GM19324 (cell line): ENCODE measurements around the gene TAS2R38.
"Not testable (repeated sequence)": the region's sequence is repeated elsewhere in the genome, so short reads cannot be mapped to it uniquely, and the experiment has no call there.

Source experiments
- ATAC-seq: cut with Tn5 transposase; IDR thresholded peaks from one replicate; pipeline ENCODE4 v1.9.1; 2021; ENCODE audit warnings: mild to moderate bottlenecking, moderate library complexity; ENCODE audit not compliant: unreplicated experiment, low FRiP score

Gene TAS2R38

DNA sequence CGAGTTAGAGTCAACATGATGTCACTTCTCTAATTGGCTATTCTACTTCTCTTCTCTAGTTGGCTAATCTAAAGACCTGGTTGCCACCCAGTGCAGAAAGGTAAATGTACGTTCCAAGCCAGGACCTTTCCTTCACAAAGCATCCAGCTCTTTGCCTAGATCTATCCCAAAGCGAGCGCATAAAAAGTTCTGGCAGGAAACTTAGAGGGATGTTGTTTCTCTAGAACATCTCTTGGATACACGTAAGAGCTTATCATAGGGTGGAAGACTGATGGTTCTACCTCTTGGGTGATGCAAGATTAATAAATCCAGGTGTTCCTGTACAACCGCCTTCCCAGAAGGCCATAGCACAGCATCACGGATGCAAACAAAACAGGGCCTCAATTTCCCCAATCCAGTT lies at the start of gene TAS2R38:
TAS2R38 (minus strand) TSS at position 101 of the 400 bp plus-strand sequence; CDS start at position 17, 84 bp downstream.
- ATAC-seq = no peak

DNA sequence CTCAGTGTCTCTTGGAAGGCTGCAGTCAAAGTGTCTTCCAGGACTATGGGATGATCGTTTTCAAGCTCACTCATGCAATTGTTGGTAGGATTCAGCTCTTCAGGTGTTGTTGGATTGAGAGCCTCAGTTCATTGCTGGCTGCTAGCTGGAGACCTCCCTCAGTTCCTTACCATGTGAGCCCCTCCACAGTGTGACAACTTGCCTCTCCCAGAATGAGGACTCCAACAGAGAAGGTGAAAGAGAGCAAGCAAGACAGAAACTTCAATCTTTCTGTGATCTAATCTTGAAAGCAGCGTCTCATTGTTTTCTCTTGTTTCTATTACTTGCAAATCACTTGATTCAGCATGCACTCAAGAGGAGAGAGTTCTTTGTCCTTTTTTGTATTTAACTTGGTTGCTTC lies 44.6 kb upstream of the TAS2R38 start:
- no peak for ATAC-seq

DNA sequence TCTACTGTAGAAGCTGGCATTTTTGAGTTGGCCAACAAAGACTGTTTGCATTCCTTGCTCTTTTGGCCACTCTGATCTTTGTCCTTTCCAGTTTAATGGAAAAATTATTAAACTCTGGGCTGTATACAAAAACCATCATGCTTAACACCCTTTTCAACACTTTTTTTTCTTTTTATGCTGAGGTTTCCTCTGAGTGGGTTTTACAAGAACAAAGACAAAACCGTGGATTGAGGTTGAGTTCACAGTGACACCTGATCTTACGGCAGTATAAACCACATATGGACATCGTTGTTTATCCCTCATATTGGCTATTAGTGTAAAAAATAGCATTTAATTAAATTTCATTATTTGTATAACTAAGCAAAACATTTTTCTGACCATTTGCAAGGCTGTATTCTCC lies 43.9 kb upstream of the TAS2R38 start:
- ATAC-seq = no peak

DNA sequence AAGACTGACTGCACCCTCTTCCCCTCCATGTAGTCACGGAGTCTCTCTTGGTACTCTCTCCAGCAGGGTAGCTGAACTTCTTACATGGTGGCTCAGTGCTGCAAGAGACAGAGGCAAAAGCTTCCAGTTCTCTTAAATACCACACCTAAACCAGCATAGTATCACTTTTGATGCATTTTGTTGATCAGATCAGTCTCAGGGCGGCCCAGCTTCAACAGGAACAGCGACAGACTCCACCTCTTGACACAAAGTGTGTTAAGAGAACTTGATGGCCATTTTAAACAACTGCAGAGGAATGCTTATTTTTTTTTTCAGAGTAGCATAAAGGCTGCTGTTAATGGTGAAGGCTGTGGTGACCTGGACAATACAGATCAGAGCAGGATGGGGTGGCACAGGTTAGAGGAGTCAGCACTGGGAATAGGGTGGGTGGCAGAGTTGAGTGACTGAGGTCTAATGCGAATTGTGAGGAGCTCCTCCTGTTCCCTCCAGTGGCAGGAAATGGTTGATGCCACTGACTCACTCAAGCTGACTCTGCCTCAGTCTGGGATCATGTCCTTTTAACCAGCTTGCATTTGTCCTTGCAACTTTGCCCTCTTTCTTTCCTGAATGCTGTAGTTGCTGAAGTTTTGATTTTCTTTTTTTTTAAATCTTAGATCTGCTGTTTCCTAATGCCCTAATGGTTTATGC lies 39.4 kb upstream of the TAS2R38 start:
- ATAC-seq = no peak

DNA sequence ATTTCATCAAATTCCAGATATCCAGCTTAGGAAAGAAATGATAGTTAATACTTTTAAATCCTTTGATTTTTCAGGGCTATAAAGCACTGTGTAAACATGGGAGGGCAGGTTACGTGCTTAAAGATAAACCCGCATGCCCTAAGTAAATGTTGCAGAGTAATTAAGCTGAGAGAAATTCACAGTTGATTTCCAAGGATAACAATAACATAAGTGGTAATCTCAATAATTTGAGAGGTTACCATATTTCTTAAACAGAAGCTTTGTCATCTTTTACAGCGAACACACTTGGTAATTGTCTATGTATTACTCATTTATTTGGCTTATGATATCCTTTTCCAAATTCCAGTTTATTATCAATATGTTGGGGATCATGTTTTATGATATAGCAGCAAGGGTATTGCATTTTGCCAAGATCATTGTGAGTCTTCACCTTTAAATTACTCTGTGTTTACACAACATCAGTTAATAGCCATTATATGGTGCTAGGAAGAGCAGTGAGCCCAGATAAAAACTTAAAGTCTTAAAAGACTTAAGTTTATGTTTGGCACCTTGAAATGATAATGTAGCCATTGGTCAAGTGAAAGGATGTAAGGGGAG lies 37.5 kb upstream of the TAS2R38 start:
- ATAC-seq = no peak

DNA sequence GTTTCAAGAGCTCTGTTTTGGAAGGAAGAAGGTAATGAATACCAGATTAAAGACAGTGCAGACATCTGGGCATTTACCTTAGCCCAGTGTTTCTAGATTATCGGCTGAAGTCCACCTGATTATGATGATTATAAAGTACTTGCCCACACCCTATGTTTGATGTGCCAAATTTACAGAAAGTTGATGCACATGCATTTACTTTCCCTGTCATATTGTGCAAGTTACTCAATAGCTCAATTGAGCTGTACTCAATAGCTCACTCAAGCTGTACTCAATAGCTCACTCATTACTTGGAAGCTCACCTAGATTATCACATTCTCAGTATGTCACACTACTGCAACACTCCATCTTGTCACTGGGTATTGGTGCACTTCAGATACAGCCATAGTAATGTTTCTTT lies 35.6 kb upstream of the TAS2R38 start:
- no peak for ATAC-seq

DNA sequence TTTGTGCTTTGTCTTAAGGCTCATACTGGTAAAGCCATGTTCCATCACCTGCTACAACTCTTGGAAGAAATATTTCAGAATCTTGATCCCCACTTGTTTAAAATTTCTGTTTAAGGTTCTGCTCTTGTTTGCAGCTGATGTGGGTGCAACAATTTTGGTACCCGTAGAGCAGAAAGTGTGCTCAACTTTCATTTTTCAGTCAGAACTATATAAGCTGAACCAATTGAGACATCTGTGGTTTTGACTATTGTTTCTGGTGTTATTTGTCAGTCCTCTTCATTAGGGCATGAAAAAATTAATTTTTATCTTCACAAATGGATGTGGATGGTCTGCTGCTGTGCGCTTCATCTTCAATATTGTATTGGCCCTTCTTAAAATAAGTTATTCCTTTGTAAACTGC lies 33.0 kb upstream of the TAS2R38 start:
- ATAC-seq = no peak

DNA sequence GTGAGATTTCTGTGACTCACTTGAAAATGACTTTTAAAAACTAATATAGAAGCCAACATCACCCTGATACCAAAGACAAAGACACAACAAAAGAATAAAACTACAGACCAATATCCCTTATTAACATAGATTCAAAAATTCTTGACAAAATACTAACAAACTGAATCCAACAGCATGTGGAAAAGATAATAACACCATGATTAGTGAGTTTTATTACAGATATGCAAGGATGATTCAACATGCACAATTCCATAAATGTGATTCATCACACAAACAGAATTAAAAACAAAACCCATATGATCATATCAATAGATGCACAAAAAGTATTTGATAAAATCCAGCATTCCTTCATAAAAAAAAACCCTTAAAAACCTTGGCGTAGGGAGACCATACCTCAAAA lies 28.6 kb upstream of the TAS2R38 start:
- ATAC-seq = no peak

DNA sequence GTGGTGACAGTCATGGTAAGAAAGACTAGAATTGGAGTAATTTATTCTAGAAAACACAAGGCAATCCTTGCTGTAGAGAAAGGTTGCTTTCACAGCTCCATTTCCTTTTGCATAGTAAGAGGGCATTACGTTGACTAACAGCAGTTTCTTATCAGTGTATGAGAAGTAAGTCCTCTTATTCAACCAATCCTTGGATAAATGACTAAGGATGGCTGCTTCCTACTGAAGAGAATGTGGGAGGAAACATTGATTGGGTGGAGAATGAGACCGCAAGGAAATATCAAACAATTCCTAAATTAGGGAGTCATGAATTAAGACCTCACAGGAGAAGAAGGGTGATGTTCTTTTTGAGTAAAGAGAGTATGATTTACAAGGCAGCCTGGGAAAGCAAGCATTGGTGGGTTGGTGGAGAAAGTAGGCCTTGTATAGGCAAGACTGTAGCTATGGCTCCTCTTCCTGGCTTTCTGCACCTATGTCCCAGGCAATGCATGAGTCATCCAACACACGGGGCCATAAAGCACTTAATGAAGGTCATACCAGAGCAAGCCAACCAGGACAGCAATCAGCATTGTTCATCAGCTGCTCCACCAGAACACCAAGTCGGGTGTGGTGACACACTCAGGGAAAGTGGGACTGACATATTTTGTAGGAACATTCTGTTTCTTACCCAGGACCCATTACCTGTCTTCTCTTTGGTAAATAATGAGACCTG lies 27.7 kb upstream of the TAS2R38 start:
- ATAC-seq = no peak

DNA sequence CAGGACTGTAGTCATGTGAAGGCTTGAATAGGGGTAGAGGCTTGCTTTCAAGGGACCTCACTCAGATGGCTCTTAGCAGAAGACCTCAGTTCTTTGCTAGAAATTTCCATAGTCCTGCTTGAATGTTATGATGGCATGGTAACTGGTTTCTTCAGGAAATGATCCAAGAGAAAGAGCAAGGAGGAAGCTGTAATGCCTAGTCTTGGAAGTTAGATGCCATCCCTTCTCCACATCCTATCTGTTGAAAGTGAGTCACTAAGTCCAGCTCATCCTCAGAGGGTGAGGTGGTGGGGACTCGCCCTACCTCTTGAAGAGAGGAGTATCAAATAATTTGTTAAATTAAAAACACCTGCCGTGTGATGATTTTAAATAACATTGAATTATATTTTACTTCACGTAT lies 26.7 kb upstream of the TAS2R38 start:
- ATAC-seq = no peak

DNA sequence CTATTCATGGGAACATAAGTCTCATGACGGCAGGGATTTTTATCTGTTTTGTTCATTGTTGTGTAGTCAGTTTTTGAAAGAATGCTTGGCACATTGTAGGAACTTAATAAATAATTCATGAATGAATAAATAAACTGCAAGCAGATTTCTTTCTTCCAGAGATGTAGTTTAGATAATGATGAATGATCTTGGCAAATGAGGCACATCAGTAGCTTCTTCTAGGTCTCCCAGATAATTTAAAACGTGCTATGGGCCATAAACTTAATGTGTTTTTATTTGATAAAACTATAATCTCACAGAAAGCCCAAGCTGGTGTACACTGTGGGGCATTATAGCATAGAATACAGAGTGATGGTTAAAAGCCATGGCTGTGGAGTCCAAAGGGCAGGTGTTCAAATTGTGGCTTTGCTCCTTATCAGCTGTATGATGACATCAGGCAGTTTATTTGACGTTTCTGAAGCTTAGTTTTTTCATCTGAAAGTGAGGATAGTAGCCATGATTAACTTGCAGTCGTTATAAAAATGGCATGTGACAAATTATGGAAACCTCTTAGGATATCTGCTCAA lies 25.6 kb upstream of the TAS2R38 start:
- ATAC-seq = no peak

DNA sequence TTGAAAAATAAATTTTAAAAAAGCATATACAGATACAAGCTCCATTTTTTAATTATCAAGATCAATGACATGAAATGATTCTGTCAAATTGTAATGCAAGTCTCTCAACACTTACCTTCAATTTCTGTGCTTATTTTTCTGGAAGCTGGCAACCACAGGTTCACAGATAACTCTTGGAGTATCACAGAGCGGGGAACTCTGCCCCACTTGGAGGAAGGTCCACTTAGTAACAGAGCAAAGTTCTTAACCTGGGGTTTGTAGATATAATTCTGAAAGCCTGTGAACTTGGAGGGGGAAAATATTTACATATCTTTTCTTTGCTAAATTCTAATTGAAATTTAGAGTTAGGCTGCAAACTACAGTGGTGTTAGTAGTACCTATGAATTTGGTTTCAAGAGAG lies 19.8 kb upstream of the TAS2R38 start:
- ATAC-seq = no peak

DNA sequence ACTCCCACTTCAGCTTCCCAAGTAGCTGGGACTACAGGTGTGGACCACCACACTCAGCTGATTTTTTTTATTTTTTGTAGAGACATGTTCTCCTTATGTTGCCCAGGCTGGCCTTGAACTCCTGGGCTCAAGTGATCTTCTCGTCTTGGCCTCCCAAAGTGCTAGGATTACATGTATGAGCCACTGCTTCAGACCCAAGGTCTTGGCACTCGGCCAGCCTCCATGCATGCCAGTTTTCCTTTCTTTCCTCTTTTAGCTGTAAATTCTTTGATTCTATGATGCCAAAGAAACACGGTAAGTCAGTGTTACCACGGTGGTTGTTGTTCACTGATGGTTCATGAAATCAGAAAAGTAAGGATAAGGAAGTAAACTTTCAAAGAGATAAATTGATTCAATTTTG lies 19.1 kb upstream of the TAS2R38 start:
- no peak for ATAC-seq

DNA sequence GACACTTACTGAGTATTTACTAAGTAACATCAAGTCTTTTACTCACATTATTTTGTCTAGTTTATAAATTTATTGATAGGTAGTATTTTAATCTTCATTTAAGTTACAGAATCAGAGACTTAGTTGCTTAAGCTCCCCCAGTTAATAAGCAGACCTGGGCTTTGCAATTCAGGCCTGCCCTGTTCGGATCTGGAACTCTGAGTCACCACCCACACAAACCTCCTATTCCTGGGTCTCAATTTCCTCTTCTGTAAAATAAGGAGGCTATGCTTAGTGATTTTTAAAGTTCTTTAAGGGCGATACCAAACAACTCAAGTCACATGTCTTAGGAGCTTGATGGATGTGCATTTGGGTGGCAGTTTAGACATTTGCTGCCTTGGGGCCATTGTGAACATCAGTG lies 18.6 kb upstream of the TAS2R38 start:
- no peak for ATAC-seq

DNA sequence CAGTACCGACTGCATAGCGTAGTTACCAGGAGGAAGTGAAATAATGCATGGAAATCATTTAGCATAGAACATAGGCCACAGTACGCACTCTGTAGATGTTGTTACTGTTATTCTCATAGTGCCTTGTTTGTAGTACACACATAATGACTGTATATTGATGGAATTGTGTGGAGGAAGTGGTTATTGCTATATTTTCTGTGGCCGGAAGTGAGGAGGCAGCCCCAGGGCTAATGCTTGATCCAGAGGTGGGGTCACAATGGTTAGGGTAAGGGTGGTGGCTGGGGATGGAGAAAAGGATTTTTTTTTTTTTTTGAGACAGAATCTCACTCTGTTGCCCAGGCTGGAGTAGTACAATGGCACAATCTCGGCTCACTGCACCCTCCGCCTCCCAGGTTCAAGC lies 17.6 kb upstream of the TAS2R38 start:
- no peak for ATAC-seq

DNA sequence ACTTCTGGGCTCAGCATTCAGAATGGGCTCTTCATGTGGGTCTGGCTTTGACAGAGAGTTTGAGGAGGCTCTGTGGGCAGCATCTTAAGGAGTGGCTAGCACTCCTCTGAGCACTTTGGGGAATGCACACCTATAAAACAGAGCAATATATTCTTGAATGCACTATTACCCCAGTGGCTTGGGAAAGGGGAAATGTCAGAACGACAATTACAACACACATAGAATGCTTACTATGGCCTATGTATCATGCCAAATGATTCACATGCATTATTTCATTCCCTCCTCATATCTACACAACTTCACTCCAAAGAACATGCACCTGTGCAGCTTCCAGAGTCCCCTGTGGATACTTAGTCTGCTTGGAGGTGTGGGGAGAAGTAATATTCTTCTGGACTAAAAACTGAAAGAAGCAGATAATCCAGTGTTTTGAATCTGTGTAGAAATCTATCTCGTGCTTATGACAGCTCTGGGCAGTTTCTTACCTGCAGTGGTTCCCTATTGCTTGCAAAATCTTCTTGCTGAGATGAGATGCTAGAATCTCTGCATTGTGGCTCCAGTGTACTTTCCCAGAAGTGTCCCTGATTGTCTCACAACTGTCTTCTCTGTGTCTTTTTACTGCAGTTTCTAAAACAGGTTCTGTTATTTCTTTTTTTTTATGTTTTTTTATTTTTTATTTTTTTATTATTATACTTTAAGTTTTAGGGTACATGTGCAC lies 16.6 kb upstream of the TAS2R38 start:
- ATAC-seq = no peak

DNA sequence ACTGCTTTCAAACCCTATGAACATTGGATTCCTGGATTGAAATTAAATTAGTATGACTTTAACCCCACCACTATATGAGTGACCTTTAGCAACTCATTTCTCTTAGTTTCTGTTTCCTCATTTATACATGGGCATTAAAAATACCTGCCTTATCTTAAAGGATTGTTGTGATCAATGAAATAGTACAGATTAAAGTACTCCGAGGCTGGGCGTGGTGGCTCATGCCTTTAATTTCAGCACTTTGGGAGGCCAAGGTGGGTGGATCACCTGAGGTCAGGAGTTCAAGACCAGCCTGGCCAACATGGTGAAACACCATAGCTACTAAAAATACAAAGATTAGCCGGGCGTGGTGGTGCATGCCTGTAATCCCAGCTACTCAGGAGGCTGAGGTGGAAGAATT lies 14.2 kb upstream of the TAS2R38 start:
- not testable (repeated sequence) for ATAC-seq

DNA sequence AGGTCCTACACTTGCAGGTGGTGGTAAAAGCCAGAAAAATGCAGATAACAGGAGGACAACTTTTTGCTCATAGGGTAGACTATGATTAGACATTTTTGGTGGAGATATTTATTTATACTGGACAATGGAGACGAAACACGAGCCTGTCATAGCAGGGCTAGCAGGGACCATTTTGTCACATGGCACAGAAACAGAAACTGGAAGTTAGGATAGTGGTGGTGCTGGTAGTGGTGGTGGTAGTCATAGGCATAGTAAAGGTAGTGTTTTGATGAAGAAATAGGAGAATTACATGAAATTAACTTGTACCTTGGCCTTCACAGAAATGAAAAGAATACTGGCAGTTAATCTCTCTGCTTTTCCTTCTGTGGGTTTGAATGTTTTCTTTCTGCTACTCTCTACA lies 13.3 kb upstream of the TAS2R38 start:
- ATAC-seq = no peak

DNA sequence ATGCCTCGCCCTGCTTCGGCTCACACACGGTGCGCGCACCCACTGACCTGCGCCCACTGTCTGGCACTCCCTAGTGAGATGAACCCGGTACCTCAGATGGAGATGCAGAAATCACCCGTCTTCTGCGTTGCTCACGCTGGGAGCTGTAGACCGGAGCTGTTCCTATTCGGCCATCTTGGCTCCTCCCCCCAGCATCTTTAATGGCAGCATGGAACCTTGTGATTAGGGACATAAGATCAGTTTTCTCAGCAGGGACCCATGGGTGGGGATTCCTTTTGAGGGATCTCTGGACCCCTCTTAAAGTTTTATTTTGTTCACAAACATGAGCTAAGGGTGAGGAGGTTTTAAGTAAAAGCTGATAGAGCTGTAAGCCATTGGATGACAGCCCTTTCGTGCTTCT lies 12.4 kb upstream of the TAS2R38 start:
- ATAC-seq = not testable (repeated sequence)

DNA sequence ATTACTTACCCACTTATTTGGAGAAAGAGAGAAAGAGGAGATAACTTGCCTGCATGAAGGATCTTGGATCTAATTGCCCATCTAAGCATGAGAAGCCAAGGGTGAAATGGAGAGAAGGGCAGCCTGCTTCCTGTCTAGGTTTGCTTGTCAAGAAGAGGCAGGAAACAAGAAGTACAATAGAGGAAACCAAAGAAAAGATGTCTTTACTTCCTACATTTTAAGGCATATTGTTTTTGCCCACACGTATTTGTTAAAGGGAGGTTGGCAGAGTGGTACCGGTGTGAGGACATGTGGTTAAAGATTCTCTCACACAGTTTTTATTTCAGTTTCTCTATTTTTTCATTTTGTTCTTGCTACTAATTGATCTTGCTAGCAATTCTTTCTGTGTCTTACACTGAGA lies 6.0 kb upstream of the TAS2R38 start:
- no peak for ATAC-seq

DNA sequence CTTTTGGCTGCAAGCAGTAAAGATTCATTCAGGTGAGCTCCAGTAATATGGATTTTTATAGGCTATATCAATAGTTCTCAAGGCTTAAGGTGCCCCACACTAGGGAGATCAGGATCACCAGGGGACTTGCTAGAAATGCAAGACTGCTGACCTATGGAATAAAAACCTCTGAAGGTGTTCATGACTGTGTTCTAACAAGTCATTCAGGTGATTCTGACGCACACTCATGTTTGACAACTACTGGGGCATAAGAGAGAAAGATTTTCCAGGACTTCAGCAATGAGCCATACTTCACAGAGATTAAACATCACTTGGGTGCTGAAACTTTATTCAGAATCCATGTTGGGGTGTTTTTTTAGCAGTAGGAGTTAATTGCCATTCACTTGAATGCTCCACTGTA lies 4.8 kb upstream of the TAS2R38 start:
- no peak for ATAC-seq
